Suprapubic skin (tissue), 4 donors: Measurements from ENCODE around the gene SFXN5. TPM values are rescaled to one million over a fixed set of nuclear protein-coding genes. Genes with fewer than 3 reads are reported as not detected.

Experiments
- DNase-seq, 2 donors: peaks; one replicate each; pipeline ENCODE4 v3.0.0-alpha.2; 2019; ENCODE audit warnings: low spot score in 2 of 2
- H3K27ac ChIP-seq: fragments of 200-600 bp; sonication (generic); one replicate; pipeline ENCODE4 v1.5.1; 2019
- H3K27me3 ChIP-seq: fragments of 200-600 bp; sonication (generic); one replicate; pipeline ENCODE4 v1.5.1; 2019
- H3K36me3 ChIP-seq: fragments of 200-600 bp; sonication (generic); one replicate; pipeline ENCODE4 v1.5.1; 2019
- H3K4me1 ChIP-seq: fragments of 200-600 bp; sonication (generic); one replicate; pipeline ENCODE4 v1.5.1; 2019
- H3K4me3 ChIP-seq: fragments of 200-600 bp; sonication (generic); one replicate; pipeline ENCODE4 v1.5.1; 2019; ENCODE audit warnings: mild to moderate bottlenecking
- H3K9me3 ChIP-seq: fragments of 200-600 bp; sonication (generic); one replicate; pipeline ENCODE4 v1.5.1; 2019
- EP300 ChIP-seq: sonication (generic); formaldehyde crosslinking; IDR thresholded peaks from one replicate; pipeline ENCODE4 v1.6.1; 2017; ENCODE audit warnings: antibody characterized with exemption
- POLR2A ChIP-seq, 2 donors: fragments of 450-650 bp; IDR thresholded peaks; one replicate each; pipeline ENCODE4 v1.6.1; 2017; ENCODE audit warnings: antibody characterized with exemption in 2 of 2, mild to moderate bottlenecking in 2 of 2, moderate library complexity in 2 of 2
- POLR2AphosphoS5 ChIP-seq, 3 donors: sonication (generic); formaldehyde crosslinking; IDR thresholded peaks; one replicate each; pipeline ENCODE4 v1.6.1; 2017; ENCODE audit warnings: antibody characterized with exemption in 3 of 3
- WGBS: methylation state at CpG from one replicate; pipeline ENCODE4 v1.1.5; 2018; 5-methylcytosine and 5-hydroxymethylcytosine counted together
- total RNA-seq, 4 donors: library from RNA; depleted of rRNA; stranded (reverse); fragments of >200 nt; gene quantifications; one replicate each; pipeline ENCODE4 v1.1.0, GENCODE V29; 2016
- TF ChIP-seq, protein P1 (sequence below), 2 donors: fragments of 200-600 bp in 1 of 2; fragments of 450-650 bp in 1 of 2; sonication (generic) in 1 of 2; IDR thresholded peaks; one replicate each; pipeline ENCODE4 v1.5.1; 2016 to 2019; ENCODE audit warnings: antibody characterized with exemption in 2 of 2, mild to moderate bottlenecking in 1 of 2, moderate library complexity in 1 of 2

The SFXN5 gene
- total RNA-seq, 4 donors from 2014 or later = 11.9 to 25.7 (median 18.8) TPM

GRCh38 chr2:72963423-72964145 lies 107.9 kb downstream of the SFXN5 start:
- no peaks in the 10 kb centered on the region for H3K4me1 ChIP-seq
- no peak overlapping the region for H3K4me3 ChIP-seq
- no peak overlapping the region for H3K27ac ChIP-seq
- no peaks in the 10 kb centered on the region for H3K9me3 ChIP-seq
- H3K36me3 ChIP-seq = peaks cover 6% of the 10 kb centered on the region
- no peak for DNase-seq
- 91% methylated on average over 10 of the region's 10 CpGs for WGBS
- H3K27me3 ChIP-seq = no peaks in the 10 kb centered on the region
- TF ChIP-seq POLR2AphosphoS5 (IDR thresholded peaks at IDR 0.05) = no peak
- no peak for TF ChIP-seq POLR2A (IDR thresholded peaks at IDR 0.05)
- TF ChIP-seq EP300 = no peak
- TF ChIP-seq, protein P1, sequence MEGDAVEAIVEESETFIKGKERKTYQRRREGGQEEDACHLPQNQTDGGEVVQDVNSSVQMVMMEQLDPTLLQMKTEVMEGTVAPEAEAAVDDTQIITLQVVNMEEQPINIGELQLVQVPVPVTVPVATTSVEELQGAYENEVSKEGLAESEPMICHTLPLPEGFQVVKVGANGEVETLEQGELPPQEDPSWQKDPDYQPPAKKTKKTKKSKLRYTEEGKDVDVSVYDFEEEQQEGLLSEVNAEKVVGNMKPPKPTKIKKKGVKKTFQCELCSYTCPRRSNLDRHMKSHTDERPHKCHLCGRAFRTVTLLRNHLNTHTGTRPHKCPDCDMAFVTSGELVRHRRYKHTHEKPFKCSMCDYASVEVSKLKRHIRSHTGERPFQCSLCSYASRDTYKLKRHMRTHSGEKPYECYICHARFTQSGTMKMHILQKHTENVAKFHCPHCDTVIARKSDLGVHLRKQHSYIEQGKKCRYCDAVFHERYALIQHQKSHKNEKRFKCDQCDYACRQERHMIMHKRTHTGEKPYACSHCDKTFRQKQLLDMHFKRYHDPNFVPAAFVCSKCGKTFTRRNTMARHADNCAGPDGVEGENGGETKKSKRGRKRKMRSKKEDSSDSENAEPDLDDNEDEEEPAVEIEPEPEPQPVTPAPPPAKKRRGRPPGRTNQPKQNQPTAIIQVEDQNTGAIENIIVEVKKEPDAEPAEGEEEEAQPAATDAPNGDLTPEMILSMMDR (IDR thresholded peaks at IDR 0.05) = no peak

- no peaks in the 10 kb centered on the region for H3K27me3 ChIP-seq
- TF ChIP-seq POLR2A (IDR thresholded peaks at IDR 0.05) = no peak
- TF ChIP-seq, protein P1 (IDR thresholded peaks at IDR 0.05) = no peak
- TF ChIP-seq POLR2AphosphoS5 (IDR thresholded peaks at IDR 0.05) = no peak
- no peak for TF ChIP-seq EP300
- no peak for DNase-seq
- peaks cover 6% of the 10 kb centered on the region for H3K36me3 ChIP-seq
- no peak overlapping the region for H3K27ac ChIP-seq
- no peak overlapping the region for H3K4me3 ChIP-seq
- H3K9me3 ChIP-seq = no peaks in the 10 kb centered on the region
- H3K4me1 ChIP-seq = no peaks in the 10 kb centered on the region
- 90% methylated on average over 7 of the region's 7 CpGs for whole genome bisulfite sequencing
Observed at GRCh38 chr2:72962911-72963310, 108.6 kb downstream of the SFXN5 start.

DNA sequence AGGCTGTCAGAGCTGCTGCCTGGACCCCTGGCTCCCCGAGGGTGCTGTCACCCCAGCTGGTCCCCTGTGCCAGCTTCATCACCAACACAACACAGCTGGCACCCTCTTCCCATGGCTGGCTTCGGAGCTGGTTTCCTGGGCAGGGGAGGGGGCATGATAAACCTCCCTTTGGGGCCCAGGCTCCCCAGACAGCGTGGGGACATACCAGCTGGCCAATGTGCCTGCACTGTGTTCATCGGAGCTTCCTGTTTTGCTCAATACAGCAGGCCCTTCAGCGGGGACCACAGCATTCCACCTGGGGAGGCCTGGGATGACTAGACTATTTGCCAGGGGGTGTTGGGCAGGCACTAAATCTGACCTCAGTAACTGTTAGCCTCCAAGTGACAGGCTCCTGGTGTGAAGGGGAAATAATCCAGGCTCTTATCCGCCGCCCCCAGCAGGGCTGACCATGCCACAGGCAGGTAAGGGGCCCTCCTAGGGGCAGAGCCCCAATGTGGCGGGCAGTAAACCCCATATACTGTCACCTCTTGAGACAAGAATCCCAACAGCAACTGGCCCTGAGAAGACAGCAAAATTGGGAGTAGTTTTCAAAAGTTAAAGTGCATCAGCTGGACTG lies 109.6 kb downstream of the SFXN5 start:
- Histone ChIP-seq H3K27me3 (no peaks in the 10 kb centered on the region), H3K9me3 (no peaks in the 10 kb centered on the region), H3K4me3 (no peak overlapping the region), H3K27ac (no peak overlapping the region), H3K4me1 (no peaks in the 10 kb centered on the region), H3K36me3 (peaks cover 9% of the 10 kb centered on the region)
- 100% methylated on average over 3 of the region's 8 CpGs for WGBS
- no peak for DNase-seq
- no peak for TF ChIP-seq POLR2A (IDR thresholded peaks at IDR 0.05)
- TF ChIP-seq EP300 = no peak
- no peak for TF ChIP-seq POLR2AphosphoS5 (IDR thresholded peaks at IDR 0.05)
- TF ChIP-seq, protein P1 (IDR thresholded peaks at IDR 0.05) = no peak

GRCh38 chr2:72961036-72961720 lies 110.3 kb downstream of the SFXN5 start:
- Histone ChIP-seq H3K27me3 (no peaks in the 10 kb centered on the region), H3K9me3 (no peaks in the 10 kb centered on the region), H3K4me3 (no peak overlapping the region), H3K36me3 (peaks cover 9% of the 10 kb centered on the region), H3K4me1 (no peaks in the 10 kb centered on the region), H3K27ac (no peak overlapping the region)
- WGBS = 93% methylated on average over 26 of the region's 27 CpGs
- DNase-seq = no peak
- TF ChIP-seq POLR2A (IDR thresholded peaks at IDR 0.05) (no peak), POLR2AphosphoS5 (IDR thresholded peaks at IDR 0.05) (no peak)
- TF ChIP-seq, protein P1 (IDR thresholded peaks at IDR 0.05) = no peak
